DOHH2 (cell line): ENCODE results near the gene DMRTA2.

Experiments
- EZH2phosphoT487 ChIP-seq: fragments of 200-600 bp; sonication (generic); IDR thresholded peaks from 2 replicates; pipeline ENCODE4 v1.6.1; 2017; ENCODE audit warnings: borderline replicate concordance, mild to moderate bottlenecking, antibody characterized with exemption, low read length, moderate library complexity, mixed read lengths
- TF ChIP-seq, protein P1 (sequence below): fragments of 200-600 bp; sonication (generic); IDR thresholded peaks from one replicate; pipeline ENCODE4 v1.5.1; 2014; ENCODE audit warnings: antibody characterized with exemption, mild to moderate bottlenecking, low read depth, low read length; ENCODE audit not compliant: poor library complexity, severe bottlenecking

DNA sequence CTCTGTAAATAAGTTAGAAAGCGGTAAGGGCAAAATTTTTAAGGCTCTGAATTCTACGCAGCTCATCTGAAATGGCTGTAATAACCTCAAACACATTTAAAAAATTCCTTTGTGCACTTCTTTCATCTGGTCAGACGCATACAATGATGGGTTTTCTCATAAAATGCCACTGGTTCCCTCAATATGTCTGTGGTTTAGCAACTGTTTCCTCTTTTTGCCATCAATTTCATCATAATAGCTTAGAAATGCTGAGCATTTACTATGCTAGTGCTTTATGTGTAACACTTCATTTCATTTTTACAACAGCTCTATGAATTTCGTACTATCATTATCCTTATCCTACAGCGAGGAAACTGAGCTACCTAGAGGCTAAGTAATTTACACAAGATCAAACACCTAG lies 35.3 kb upstream of the DMRTA2 start:
- TF ChIP-seq, protein P1, sequence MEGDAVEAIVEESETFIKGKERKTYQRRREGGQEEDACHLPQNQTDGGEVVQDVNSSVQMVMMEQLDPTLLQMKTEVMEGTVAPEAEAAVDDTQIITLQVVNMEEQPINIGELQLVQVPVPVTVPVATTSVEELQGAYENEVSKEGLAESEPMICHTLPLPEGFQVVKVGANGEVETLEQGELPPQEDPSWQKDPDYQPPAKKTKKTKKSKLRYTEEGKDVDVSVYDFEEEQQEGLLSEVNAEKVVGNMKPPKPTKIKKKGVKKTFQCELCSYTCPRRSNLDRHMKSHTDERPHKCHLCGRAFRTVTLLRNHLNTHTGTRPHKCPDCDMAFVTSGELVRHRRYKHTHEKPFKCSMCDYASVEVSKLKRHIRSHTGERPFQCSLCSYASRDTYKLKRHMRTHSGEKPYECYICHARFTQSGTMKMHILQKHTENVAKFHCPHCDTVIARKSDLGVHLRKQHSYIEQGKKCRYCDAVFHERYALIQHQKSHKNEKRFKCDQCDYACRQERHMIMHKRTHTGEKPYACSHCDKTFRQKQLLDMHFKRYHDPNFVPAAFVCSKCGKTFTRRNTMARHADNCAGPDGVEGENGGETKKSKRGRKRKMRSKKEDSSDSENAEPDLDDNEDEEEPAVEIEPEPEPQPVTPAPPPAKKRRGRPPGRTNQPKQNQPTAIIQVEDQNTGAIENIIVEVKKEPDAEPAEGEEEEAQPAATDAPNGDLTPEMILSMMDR: no peak
- no peak for TF ChIP-seq EZH2phosphoT487
